ENCODE results near the gene KIAA0232.

Gene KIAA0232

DNA sequence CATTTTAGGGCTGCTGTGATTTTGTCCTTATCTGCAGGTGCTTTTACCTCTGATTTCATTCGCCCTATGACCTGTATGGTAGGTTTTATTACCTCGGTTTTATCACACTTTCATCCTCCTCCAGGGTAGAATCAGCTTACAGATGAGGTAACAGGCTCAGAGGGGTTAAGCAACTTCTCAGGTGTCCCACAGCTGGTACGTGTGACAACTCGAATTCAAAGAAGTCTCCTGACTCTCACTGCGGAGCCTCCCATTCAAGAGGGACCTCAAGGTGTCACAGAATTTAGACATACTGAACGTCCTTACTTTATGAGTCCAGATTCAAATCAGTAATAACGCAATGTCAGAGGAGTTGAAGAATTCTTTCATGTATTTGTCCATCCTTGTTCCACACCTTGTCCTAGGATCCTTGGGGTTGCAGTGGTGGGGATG is 12.5 kb upstream of the KIAA0232 start:
- H3K4me3 ChIP-seq (ENCODE audit: low read depth, low read length), result no peak overlapping the region
- no peak for TF ChIP-seq CTCF (IDR thresholded peaks at IDR 0.05; ENCODE audit: low read depth, low read length)
- DNase-seq (ENCODE audit: low read depth, low spot score), result no peak
- in situ Hi-C loops (cut with HindIII; ENCODE audit: low sequenced_read_pairs), result no loop called here

DNA sequence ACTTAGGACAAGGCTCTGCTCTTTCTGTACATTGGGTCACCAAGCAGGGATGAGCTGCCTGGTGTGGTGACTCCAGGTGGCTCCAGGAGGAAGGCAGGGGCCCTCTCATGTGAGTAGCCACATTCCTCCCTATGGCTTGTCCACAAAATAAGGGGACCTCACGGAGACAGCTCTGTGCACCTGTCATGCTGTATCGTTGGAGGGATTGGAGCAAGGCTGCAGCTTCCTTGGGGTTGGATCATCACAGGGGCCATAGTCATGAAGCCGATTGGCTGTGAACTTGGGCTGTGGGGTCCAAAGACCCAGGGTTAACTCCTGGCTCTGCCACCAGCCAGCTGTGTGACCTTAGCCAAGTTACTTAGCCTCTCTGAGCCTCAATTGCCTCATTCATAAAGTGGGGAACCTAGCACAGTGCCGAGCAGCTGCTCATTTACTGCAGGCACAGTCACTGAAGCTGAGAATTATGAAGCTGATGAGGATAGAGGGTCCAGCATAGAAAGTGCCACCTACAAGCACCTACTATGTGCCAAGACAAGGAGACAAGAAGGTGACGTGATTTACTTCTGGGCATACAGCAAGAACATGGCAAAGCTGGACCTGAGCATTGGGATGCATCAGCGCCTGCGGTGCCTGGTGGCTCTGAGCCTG is 11.8 kb upstream of the KIAA0232 start:
- no peak for DNase-seq (ENCODE audit: low read depth, low spot score)
- H3K4me3 ChIP-seq (ENCODE audit: low read depth, low read length), result no peak overlapping the region
- TF ChIP-seq CTCF (IDR thresholded peaks at IDR 0.05; ENCODE audit: low read depth, low read length), result no peak
- in situ Hi-C loops (cut with HindIII; ENCODE audit: low sequenced_read_pairs), result no loop called here

- no peak for DNase-seq (ENCODE audit: low read depth, low spot score)
- no peak for TF ChIP-seq CTCF (IDR thresholded peaks at IDR 0.05; ENCODE audit: low read depth, low read length)
- in situ Hi-C loops (cut with HindIII; ENCODE audit: low sequenced_read_pairs), result no loop called here
- H3K4me3 ChIP-seq (ENCODE audit: low read depth, low read length), result no peak overlapping the region
These were observed 11.3 kb upstream of the KIAA0232 start for GRCh38 chr4:6771229-6771671.

GRCh38 chr4:6772223-6772928 is 10.2 kb upstream of the KIAA0232 start:
- no peak for TF ChIP-seq CTCF (IDR thresholded peaks at IDR 0.05; ENCODE audit: low read depth, low read length)
- H3K4me3 ChIP-seq (ENCODE audit: low read depth, low read length), result no peak overlapping the region
- in situ Hi-C loops (cut with HindIII; ENCODE audit: low sequenced_read_pairs), result no loop called here
- peak; percentile 18 for DNase-seq (ENCODE audit: low read depth, low spot score)

GRCh38 chr4:6773106-6773505 is 9.4 kb upstream of the KIAA0232 start:
- no peak overlapping the region for H3K4me3 ChIP-seq (ENCODE audit: low read depth, low read length)
- TF ChIP-seq CTCF (IDR thresholded peaks at IDR 0.05; ENCODE audit: low read depth, low read length), result no peak
- in situ Hi-C loops (cut with HindIII; ENCODE audit: low sequenced_read_pairs), result no loop called here
- peak; percentile 42 for DNase-seq (ENCODE audit: low read depth, low spot score)

GRCh38 chr4:6773616-6774540 is 8.6 kb upstream of the KIAA0232 start:
- no peak for DNase-seq (ENCODE audit: low read depth, low spot score)
- H3K4me3 ChIP-seq (ENCODE audit: low read depth, low read length), result no peak overlapping the region
- TF ChIP-seq CTCF (IDR thresholded peaks at IDR 0.05; ENCODE audit: low read depth, low read length), result no peak
- in situ Hi-C loops (cut with HindIII; ENCODE audit: low sequenced_read_pairs), result no loop called here

Measured in astrocyte of the spinal cord (primary cell).